Sciatic nerve (tissue), 2 donors: ENCODE measurements around the gene AJM1. TPM values are rescaled to one million over a fixed set of nuclear protein-coding genes. Genes with fewer than 3 reads are reported as not detected.
A peak's percentile ranks its signal among the peaks of the same experiment; 100 is the strongest.
"Not testable (repeated sequence)": the region's sequence is repeated elsewhere in the genome, so short reads cannot be mapped to it uniquely, and the experiment has no call there.

ENCODE experiments used
- ATAC-seq: fragments of 200-7000 bp; cut with Tn5 transposase; one replicate; pipeline ENCODE4 v1.9.1; 2020; ENCODE audit warnings: mild to moderate bottlenecking, moderate library complexity
- DNase-seq: peaks from one replicate; pipeline ENCODE4 v3.0.0-alpha.2; 2020; ENCODE audit warnings: low spot score
- intact Hi-C: fragments of 100-400 bp; cut with DNase I; formaldehyde crosslinking; loops from one replicate; pipeline ENCODE4 v1.14.2; 2022
- total RNA-seq: library from RNA; stranded (reverse); fragmentation: NEBNext Ultra II Directional; extraction: Animal tissue kit (Norgen Biotek cat#: 25700); gene quantifications from one replicate; pipeline ENCODE4 v1.2.1, GENCODE V29; 2021
- donor health status: DM: no; HTN: no; CAD: no.
- donor health status: DM: no; HTN: no; CAD: no.

Gene AJM1
- total RNA-seq, 1 donor from 2014 or later, result 3.1 TPM

GRCh38 chr9:136860933-136861873 lies 18.9 kb downstream of the AJM1 start:
- ATAC-seq, result no peak
- intact Hi-C loops, result no loop called here
- no peak for DNase-seq

GRCh38 chr9:136861874-136862457 lies 19.7 kb downstream of the AJM1 start:
- no peak for ATAC-seq
- intact Hi-C loops, result no loop called here
- no peak for DNase-seq

- intact Hi-C loops, result no loop called here
- ATAC-seq (no peak), DNase-seq (peak; percentile 56)
Measured at GRCh38 chr9:136862849-136863622, 20.8 kb downstream of the AJM1 start.

GRCh38 chr9:136863623-136864273 lies 21.5 kb downstream of the AJM1 start:
- DNase-seq (peak; percentile 54), ATAC-seq (no peak)
- intact Hi-C loops, result no loop called here

- no peak for ATAC-seq
- intact Hi-C loops, result no loop called here
- no peak for DNase-seq
Measured at GRCh38 chr9:136865041-136865767, 22.9 kb downstream of the AJM1 start.

- DNase-seq (peak; percentile 68), ATAC-seq (peak; percentile 2)
- intact Hi-C loops, result no loop called here
Measured at GRCh38 chr9:136865768-136866103, 23.5 kb downstream of the AJM1 start.

GRCh38 chr9:136866898-136867421 lies 24.7 kb downstream of the AJM1 start:
- ATAC-seq, intact Hi-C loops: not testable (repeated sequence)
- DNase-seq, result peak; percentile 56

- ATAC-seq, result no peak
- DNase-seq, result peak; percentile 50
- intact Hi-C loops, result no loop called here
Measured at GRCh38 chr9:136867480-136867879, 25.2 kb downstream of the AJM1 start.

GRCh38 chr9:136867917-136868316 lies 25.6 kb downstream of the AJM1 start:
- intact Hi-C loops, result no loop called here
- no peak for ATAC-seq

GRCh38 chr9:136868644-136869043 lies 26.4 kb downstream of the AJM1 start:
- intact Hi-C loops, result no loop called here
- ATAC-seq, result no peak

More at GRCh38 chr9:136867917-136868316, 25.6 kb downstream of the AJM1 start:
- no peak for DNase-seq

GRCh38 chr9:136869611-136870010 lies 27.3 kb downstream of the AJM1 start:
- intact Hi-C loops, DNase-seq, ATAC-seq: not testable (repeated sequence)

More at GRCh38 chr9:136868644-136869043, 26.4 kb downstream of the AJM1 start:
- no peak for DNase-seq

GRCh38 chr9:136875155-136875554 lies 32.9 kb downstream of the AJM1 start:
- ATAC-seq, result no peak
- intact Hi-C loops, result no loop called here
- DNase-seq, result no peak

GRCh38 chr9:136876476-136876875 lies 34.2 kb downstream of the AJM1 start:
- intact Hi-C loops, result no loop called here
- no peak for ATAC-seq
- DNase-seq, result no peak

- ATAC-seq (no peak), DNase-seq (no peak)
- intact Hi-C loops, result no loop called here
Measured at GRCh38 chr9:136880651-136881050, 38.4 kb downstream of the AJM1 start.

- ATAC-seq, result no peak
- intact Hi-C loops, result no loop called here
Measured at GRCh38 chr9:136881691-136882108, 39.4 kb downstream of the AJM1 start.

GRCh38 chr9:136882109-136882946 lies 40.0 kb downstream of the AJM1 start:
- intact Hi-C loops, result no loop called here
- ATAC-seq (no peak), DNase-seq (no peak)

More at GRCh38 chr9:136881691-136882108, 39.4 kb downstream of the AJM1 start:
- DNase-seq, result no peak

GRCh38 chr9:136882947-136883283 lies 40.6 kb downstream of the AJM1 start:
- intact Hi-C loops, result not testable (repeated sequence)

More at GRCh38 chr9:136882947-136883283, 40.6 kb downstream of the AJM1 start:
- DNase-seq, ATAC-seq: not testable (repeated sequence)
